HG03095 (cell line): ENCODE data around the gene PRDX2.
"Not testable (repeated sequence)": the region's sequence is repeated elsewhere in the genome, so short reads cannot be mapped to it uniquely, and the experiment has no call there.

Source experiments
- ATAC-seq: cut with Tn5 transposase; IDR thresholded peaks from one replicate; pipeline ENCODE4 v1.9.1; 2021; ENCODE audit warnings: moderate library complexity; ENCODE audit not compliant: unreplicated experiment

The PRDX2 gene

GRCh38 chr19:12825254-12826131 is 23.9 kb upstream of the PRDX2 start:
- ATAC-seq = no peak

- no peak for ATAC-seq
These were observed 20.2 kb upstream of the PRDX2 start for GRCh38 chr19:12821761-12822160.

- ATAC-seq = not testable (repeated sequence)
These were observed 16.2 kb upstream of the PRDX2 start for GRCh38 chr19:12817810-12818209.

GRCh38 chr19:12817188-12817587 is 15.6 kb upstream of the PRDX2 start:
- not testable (repeated sequence) for ATAC-seq

- no peak for ATAC-seq
These were observed 13.5 kb upstream of the PRDX2 start for GRCh38 chr19:12815088-12815487.

GRCh38 chr19:12806242-12807081 is 4.9 kb upstream of the PRDX2 start, which contains the start of gene RNASEH2A:
TSS of gene RNASEH2A (plus strand) at chr19:12806584. CDS start at chr19:12806674, 90 bp downstream.
- ATAC-seq = peak; percentile 55

GRCh38 chr19:12804051-12804450 is 2.5 kb upstream of the PRDX2 start:
- ATAC-seq = no peak

- no peak for ATAC-seq
These were observed 887 bp upstream of the PRDX2 start for GRCh38 chr19:12802267-12803106.

GRCh38 chr19:12800923-12801465 is 606 bp downstream of the PRDX2 start:
- no peak for ATAC-seq

- ATAC-seq = no peak
These were observed 1.2 kb downstream of the PRDX2 start for GRCh38 chr19:12800466-12800770.

GRCh38 chr19:12799742-12800465 is 1.7 kb downstream of the PRDX2 start:
- no peak for ATAC-seq

- not testable (repeated sequence) for ATAC-seq
These were observed 4.0 kb downstream of the PRDX2 start for GRCh38 chr19:12797607-12798006.

GRCh38 chr19:12797141-12797587 is 4.4 kb downstream of the PRDX2 start:
- ATAC-seq = no peak

GRCh38 chr19:12796146-12797071 is 5.2 kb downstream of the PRDX2 start:
- ATAC-seq = no peak

GRCh38 chr19:12794971-12795381 is 6.6 kb downstream of the PRDX2 start:
- no peak for ATAC-seq

GRCh38 chr19:12794196-12794941 is 7.2 kb downstream of the PRDX2 start:
- no peak for ATAC-seq

GRCh38 chr19:12793290-12794195 is 8.1 kb downstream of the PRDX2 start:
- no peak for ATAC-seq
